Measurements from ENCODE around the gene ANTXR1.
A peak's percentile ranks its signal among the peaks of the same experiment; 100 is the strongest.

ANTXR1 gene

GRCh38 chr2:69033461-69034095 is 20.6 kb downstream of the ANTXR1 start:
- DNase-seq (ENCODE audit: low spot score) = no peak

GRCh38 chr2:69034122-69034521 is 21.1 kb downstream of the ANTXR1 start:
- no peak for DNase-seq (ENCODE audit: low spot score)

GRCh38 chr2:69034845-69035244 is 21.9 kb downstream of the ANTXR1 start:
- no peak for DNase-seq (ENCODE audit: low spot score)

GRCh38 chr2:69036926-69037325 is 23.9 kb downstream of the ANTXR1 start:
- peak; percentile 12 for DNase-seq (ENCODE audit: low spot score)

GRCh38 chr2:69041214-69041613 is 28.2 kb downstream of the ANTXR1 start:
- no peak for DNase-seq (ENCODE audit: low spot score)

- DNase-seq (ENCODE audit: low spot score) = no peak
Measured at GRCh38 chr2:69043736-69044400, 30.9 kb downstream of the ANTXR1 start.

GRCh38 chr2:69046221-69046662 is 33.3 kb downstream of the ANTXR1 start:
- peak; percentile 49 for DNase-seq (ENCODE audit: low spot score)

GRCh38 chr2:69047625-69048145 is 34.7 kb downstream of the ANTXR1 start:
- no peak for DNase-seq (ENCODE audit: low spot score)

- no peak for DNase-seq (ENCODE audit: low spot score)
Measured at GRCh38 chr2:69050802-69051201, 37.8 kb downstream of the ANTXR1 start.

- DNase-seq (ENCODE audit: low spot score) = no peak
Measured at GRCh38 chr2:69053416-69053965, 40.5 kb downstream of the ANTXR1 start.

- DNase-seq (ENCODE audit: low spot score) = no peak
Measured at GRCh38 chr2:69054431-69054830, 41.5 kb downstream of the ANTXR1 start.

GRCh38 chr2:69055688-69056470 is 42.9 kb downstream of the ANTXR1 start:
- no peak for DNase-seq (ENCODE audit: low spot score)

- no peak for DNase-seq (ENCODE audit: low spot score)
Measured at GRCh38 chr2:69057660-69058059, 44.7 kb downstream of the ANTXR1 start.

GRCh38 chr2:69059731-69060290 is 46.8 kb downstream of the ANTXR1 start:
- DNase-seq (ENCODE audit: low spot score) = no peak

GRCh38 chr2:69060938-69061501 is 48.0 kb downstream of the ANTXR1 start:
- no peak for DNase-seq (ENCODE audit: low spot score)

GRCh38 chr2:69061525-69061924 is 48.5 kb downstream of the ANTXR1 start:
- DNase-seq (ENCODE audit: low spot score) = no peak

- no peak for DNase-seq (ENCODE audit: low spot score)
Measured at GRCh38 chr2:69062307-69062962, 49.5 kb downstream of the ANTXR1 start.

- DNase-seq (ENCODE audit: low spot score) = no peak
Measured at GRCh38 chr2:69065735-69066336, 52.9 kb downstream of the ANTXR1 start.

GRCh38 chr2:69067026-69067630 is 54.1 kb downstream of the ANTXR1 start:
- no peak for DNase-seq (ENCODE audit: low spot score)

- DNase-seq (ENCODE audit: low spot score) = no peak
Measured at GRCh38 chr2:69067866-69068265, 54.9 kb downstream of the ANTXR1 start.
